Measurements from ENCODE around the gene KCTD10. TPM values are rescaled to one million over a fixed set of nuclear protein-coding genes. Genes with fewer than 3 reads are reported as not detected.

KCTD10 gene
- 117 TPM for polyA plus RNA-seq (2013, experiment 1 of 2; ENCODE audit: insufficient read length)
- 113 TPM for polyA plus RNA-seq (2013, experiment 2 of 2; ENCODE audit: insufficient read length)

- DNase-seq, result peak; percentile 92
Measured at GRCh38 chr12:109477185-109477962, at the start of gene KCTD10, which contains the start of gene UBE3B. Gene KCTD10, minus strand, starts transcription at chr12:109477300. Its CDS starts 38 bp downstream, at chr12:109477262. Gene UBE3B, plus strand, starts transcription at chr12:109477634. Its CDS starts 5,918 bp downstream, at chr12:109483552.

DNA sequence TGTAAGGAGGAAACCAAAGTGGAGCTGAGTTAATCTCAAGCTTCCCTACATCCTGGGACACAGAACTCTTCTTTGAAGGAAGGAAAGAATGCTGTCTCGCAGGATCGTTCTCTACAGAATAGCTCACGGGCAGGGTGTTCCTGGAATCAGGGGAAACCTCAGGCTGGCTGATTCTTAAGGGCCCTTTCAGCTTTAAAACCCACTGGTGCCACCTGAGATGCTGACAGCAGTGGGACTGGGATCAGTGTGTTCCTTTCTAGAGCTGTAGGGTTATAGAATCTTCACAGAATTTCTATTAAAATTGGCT is 48.1 kb upstream of the KCTD10 start:
- no peak for DNase-seq

DNA sequence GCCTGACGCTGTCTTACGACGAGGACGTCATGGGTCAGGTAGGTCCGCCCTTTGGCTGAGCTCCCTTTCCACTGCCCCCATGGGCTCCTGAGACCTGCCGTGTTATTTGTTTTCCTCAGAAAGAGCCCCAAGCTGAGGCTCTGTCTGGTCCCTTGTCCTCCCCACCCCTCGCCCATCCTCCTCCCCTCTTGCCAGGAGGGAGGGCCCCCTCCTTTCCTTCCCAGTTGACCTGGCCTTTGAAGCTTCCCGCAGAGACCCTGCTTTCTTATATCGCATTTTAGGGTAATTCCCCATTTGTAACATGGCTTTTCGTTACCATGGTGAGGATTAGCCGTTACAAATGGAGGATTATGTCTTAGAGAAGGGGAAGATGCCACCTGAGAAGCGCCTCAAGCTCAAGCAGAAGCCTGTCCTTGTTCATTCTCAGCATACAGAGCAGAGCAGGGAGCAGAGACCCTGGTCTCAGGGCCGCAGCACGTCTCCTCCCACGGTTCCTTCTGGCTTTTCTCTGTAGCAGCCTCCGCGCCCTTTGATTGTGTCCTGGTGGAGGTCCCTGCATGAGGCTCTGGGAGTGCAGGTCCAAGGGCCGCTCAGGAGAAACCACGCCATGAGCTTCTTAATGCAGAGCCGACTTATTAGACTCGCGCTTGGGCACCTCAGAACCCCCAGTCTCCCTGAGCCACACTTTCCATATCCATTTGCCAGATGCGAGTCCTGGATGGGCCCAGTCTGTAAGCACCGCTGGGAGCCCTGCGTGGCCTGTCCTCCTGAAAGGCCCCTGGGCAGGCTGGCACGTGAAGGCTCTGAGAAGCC is 47.6 kb upstream of the KCTD10 start:
- DNase-seq, result no peak

DNA sequence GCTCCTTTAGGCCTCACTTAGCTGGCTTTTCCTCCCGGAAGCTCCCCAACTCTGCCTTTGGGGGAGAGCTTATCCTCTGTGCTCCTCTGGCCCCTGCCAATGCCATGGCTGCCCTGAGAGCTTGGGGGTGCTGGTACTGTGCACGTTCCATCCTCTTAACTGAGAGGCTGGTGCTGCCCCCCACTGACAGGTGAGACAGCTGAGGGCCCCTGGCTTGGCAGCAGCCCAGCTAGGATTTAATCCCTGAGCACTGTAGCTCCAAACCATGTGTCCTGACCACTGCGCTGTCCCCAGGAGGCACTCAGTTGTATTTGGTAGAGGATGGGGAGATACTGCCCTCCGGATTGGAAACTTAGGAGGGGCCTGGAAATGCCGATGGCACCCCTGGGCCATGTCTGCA is 46.4 kb upstream of the KCTD10 start:
- no peak for DNase-seq

DNA sequence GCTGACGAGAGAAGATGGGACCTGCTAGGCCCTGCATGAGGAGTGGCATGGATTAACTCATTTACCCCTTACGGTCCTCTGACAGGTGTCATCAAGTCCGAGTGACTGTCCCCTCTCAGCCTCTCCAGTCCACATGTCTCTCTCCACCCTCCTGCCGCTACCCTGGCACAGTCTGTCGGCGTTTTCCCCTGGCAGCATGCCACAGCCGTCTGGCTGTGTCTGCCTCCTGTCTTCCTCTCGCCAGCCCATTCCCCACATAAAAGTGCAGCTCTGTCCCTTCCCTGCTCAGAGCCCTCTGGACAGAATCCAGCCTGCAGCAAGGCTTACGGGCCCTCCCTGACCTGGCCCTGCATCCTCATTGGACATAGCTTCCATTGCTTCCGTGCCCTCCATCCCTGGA is 46.0 kb upstream of the KCTD10 start:
- DNase-seq, result no peak

- no peak for DNase-seq
Measured at GRCh38 chr12:109521831-109522230, 44.7 kb upstream of the KCTD10 start.

DNA sequence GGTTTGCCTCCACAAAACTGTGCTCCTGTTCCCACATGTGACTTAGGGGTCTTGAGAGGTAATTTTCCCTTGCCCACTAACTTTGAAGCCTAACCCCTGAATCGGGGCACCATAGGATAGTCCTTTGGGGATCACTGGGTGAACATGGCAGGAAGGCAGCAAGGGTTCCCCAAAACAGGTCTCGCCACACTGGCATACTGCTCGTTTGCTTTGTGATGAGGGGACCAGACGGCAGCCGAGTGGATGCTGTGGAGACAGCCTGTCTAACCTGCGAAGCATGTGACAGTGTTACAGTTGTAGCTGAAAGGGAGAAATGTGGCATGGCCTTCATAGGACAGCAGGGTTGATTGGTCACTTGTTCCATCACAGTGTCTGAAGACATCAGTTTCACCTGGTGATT is 42.7 kb upstream of the KCTD10 start:
- DNase-seq, result no peak

DNA sequence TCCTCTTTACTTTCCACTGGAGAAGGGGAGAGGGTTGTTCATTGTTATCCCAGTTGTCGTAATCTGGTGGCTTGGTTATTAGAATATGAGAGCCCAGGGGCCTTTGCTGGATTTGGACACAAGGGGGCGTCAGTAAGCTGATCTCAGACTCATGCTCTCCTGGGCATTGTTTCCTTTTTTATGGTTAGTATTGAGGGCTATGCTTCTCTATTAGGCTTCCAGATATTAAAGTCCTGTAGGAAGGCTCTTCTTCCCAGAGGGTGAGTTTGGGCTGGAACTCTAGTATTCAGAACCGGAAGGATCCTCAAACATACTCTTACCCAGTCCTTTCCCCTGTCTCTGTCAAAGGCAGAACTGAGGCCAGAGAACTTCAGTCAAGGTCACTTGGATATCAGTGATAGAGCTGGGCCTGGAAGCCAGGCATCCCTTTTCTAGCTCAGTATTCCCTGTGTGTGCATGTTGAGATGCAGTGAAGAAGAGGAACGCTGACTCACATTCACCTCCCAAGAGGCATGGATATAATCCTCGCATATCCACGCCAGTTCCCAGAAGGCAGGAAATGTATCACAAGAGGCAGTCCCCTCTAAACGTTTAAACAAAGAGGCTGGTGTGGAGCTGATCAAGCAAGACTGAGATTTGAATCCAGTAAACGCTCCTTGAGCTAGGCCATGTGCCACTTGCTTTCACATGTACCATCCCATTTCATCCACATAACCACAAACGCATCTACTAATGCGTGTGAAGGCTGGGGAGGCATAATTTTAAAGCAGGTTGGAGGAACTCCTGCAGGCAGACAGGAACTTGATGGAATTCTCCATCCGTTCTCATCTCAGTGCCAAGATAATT is 41.9 kb upstream of the KCTD10 start:
- DNase-seq, result peak; percentile 89

DNA sequence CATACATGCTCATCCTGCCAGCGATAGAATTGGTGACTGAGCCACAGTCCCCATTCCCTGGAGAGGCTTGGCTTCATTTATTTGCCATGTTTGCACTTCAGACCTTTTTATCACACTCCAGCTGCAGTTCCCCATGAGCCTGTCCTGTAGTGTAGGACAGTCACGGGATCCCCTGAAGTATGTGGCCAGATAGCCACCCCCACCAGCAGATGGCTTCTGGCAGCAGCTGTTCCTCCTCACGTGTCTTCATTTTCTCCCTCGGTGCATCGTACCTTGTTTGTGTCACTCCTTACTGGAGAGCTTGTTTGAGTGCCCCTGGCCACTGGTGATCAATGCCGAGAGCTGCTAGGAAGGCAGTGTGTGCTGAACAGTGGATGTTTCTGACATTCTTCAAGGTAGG is 40.5 kb upstream of the KCTD10 start:
- DNase-seq, result no peak

- DNase-seq, result no peak
Measured at GRCh38 chr12:109513977-109514376, 36.9 kb upstream of the KCTD10 start.

DNA sequence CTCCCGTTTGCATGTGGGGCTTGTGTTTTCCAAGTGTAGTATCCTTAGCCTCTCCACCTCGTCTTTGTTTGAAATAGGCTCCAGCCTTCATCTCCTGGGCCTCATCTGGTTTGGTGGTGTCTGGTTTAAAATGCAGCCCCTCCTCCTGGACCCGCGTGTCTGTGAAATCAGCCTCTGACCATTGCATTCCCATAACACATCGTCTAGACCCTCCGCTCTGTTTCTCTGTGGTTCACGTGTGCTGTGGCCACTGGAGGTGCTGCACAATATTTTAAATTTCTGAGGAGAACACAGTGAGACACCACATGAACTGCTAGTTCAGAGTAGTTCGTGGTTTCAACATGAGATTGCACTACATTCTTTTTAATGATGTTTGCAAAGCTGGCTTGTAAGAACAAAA is 36.0 kb upstream of the KCTD10 start:
- no peak for DNase-seq

DNA sequence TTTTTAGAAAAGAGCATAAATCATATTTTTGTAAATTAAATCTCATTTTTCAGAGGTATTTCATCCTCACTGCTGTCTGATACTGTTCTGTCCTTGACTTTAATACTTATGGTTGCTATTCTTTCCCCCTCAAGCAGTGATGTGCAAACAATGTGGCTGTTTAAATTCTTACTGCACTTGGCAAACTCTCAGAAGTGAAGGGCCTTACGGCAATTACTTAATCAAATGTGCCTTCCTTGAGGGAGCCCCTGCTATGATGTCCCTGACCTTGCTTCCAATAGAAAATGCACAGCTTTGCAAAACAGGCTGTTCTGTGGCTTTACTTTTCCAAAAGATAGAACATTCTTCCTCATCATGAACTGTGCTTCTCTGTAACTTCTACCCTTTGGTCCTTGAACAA is 35.5 kb upstream of the KCTD10 start:
- no peak for DNase-seq

DNA sequence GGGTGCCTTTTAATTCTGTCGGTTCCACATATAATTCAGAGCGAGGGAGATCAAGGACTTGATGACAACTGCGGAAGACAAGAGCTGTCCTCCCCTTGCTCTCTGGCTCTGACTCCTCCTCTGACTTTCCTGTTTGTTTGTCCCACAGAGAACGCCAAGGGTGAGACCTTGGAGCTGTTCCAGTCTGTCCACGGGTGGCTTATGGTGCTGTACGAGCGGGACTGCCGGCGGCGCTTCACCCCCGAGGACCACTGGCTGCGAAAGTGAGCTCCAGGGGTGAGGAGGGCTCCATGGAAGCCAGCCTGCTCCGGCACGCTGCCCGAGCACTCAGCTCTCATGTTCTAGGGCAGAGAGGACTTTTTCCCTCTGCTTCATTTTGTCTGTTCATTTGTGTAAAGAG is 33.1 kb upstream of the KCTD10 start:
- DNase-seq, result no peak

DNA sequence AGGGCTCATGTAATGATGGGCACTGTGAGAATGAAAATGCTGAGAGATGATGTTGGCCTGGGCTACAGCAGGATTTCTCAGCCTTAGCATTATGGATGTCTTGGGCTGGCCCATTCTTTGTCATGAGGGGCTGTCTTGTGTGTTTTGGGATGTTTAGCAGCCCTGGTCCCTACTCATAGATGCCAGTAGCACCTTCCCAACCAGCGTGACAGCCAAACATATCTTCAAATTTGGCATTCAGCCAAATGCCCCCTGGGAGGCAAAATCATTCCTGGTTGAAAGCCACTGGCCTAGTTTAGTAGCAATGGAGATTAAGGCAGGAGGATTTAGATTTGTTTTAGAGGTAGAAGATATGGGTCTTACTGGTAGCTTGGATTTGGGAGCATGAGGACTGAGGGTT is 27.0 kb upstream of the KCTD10 start:
- no peak for DNase-seq

GRCh38 chr12:109503611-109504010 is 26.5 kb upstream of the KCTD10 start:
- DNase-seq, result no peak

GRCh38 chr12:109502332-109502731 is 25.2 kb upstream of the KCTD10 start:
- no peak for DNase-seq

DNA sequence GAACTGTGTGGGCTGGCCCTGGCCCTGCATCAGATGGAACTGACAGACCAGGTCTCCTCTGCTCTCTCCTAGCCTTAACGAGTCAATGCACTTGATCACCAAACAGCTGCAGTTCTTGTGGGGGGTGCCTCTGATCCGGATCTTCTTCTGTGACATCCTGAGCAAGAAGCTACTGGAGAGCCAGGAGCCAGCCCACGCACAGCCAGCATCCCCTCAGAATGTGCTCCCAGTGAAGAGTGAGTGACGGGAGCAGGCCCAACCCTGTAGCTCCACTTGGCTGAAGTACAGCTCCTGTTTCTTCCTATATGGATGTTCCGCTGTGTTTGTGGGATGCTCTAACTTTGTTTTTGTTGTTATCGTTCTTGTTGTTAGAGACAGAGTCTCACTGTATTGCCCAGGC is 24.2 kb upstream of the KCTD10 start:
- DNase-seq, result no peak

DNA sequence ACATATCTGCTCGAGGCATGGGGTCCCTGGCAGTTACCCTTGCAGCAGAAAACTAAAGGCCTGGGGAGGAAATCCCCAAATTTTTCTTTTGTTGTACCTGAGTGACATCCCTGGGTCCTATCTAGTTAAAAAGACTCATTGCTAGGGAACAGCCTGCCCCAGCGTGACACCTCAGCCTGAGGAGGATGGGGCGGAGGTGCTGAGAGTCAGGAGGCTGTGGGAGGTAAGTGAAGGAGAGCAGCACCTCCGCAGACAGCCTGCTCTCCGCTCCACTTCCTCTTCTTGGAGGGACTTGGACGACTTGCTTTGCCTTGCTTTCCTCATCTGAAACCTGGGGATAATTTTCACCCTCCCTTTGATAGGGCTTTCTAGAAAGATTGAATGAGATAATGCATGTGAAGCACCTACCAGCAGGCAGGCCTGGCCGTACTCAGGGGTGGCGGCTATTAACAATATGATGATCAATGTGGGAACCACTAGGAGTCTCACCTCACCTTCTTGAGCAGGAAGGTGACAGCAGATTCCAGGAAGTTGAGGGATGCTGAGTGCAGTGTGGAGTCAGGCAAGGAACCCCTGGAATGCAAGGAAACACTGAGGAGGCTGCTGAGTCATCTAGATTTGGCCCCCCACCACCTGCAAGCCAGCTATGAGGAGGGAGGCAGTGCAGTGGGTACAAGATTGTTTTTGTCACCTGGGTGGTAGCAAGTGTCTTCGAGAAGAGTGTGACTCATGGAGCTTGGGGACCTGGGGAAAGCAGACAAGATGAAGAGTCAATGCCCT is 23.5 kb upstream of the KCTD10 start:
- DNase-seq, result no peak

- no peak for DNase-seq
Measured at GRCh38 chr12:109497675-109498074, 20.6 kb upstream of the KCTD10 start.

DNA sequence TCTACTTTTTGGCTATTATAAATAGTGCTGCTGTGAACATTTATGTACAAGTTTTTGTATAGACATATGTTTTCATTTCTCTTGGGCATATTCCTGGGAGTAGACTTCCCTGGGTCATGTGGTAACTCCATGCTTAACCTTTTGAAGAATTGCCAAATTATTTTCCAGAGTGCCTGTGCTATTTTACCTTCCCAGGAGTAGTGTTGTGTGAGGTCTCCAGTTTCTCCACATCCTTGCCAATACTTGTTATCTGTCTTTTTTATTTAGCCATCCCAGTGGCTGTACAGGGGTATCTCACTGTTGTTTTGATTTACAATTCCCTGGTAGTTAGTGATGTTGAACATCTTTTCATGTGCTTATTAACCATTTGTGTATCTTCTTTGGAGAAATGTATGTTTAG is 19.2 kb upstream of the KCTD10 start:
- no peak for DNase-seq

GRCh38 chr12:109495012-109495411 is 17.9 kb upstream of the KCTD10 start:
- no peak for DNase-seq

DNA sequence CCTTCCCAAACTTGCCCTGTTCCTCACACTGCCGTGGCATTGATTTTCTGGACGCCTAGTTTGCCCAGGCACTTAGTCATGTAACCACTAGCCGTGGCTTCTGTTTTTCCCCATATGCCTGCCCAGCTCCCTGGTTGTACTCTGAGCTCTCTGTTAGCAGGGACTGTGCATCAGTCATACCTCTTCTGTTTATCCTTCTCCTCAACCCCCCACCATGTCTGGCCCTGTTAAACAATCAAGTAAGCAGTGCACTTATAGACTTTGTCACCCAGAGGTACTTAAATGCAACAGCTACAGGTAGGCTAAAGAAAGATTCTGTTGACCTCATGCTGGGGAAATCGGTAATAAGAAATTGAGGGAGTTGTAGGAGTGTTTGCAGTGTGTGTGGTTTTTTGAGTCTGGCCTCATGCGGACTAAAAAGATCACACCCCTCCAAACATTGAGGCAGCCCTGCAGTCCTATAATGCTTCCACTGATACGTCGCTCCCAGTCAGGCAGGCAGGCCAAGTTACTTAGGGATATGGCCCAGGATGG is 17.3 kb upstream of the KCTD10 start:
- no peak for DNase-seq
